Peyer's patch (tissue), 4 donors: Measurements from ENCODE around the gene GOT1.

ENCODE experiments used
- POLR2A ChIP-seq, 2 donors: fragments of 450-650 bp; IDR thresholded peaks; one replicate each; pipeline ENCODE4 v1.5.1; 2017; ENCODE audit warnings: antibody characterized with exemption in 2 of 2, mild to moderate bottlenecking in 2 of 2, moderate library complexity in 2 of 2
- TF ChIP-seq, protein P1 (sequence below), 6 experiments: fragments of 450-650 bp in 4 of 6; fragments of 200-600 bp in 2 of 6; sonication (generic) in 1 of 6; IDR thresholded peaks; one replicate each; pipeline ENCODE4 v1.5.1; 2017 to 2019; ENCODE audit warnings: antibody characterized with exemption in 6 of 6, mild to moderate bottlenecking in 3 of 6, moderate library complexity in 1 of 6

DNA sequence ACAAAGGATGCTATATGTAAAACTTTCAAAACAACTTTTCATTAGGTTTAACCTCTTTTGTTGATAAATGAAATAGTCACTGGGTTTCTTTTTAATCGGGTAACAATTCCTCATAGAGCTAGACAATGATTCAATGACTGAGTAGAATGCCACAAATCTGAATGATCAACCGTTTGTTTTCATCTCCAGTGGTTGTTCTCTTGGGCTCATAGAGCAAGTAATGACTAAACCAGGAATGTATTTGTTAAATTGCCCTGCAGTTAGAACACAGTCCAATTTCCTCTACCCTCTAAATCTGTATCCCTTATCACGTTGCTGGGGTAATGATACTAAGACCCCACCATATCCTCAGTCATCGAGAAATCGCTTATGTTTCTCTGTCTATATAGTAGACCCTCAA is 61.3 kb downstream of the GOT1 start:
- TF ChIP-seq, protein P1, sequence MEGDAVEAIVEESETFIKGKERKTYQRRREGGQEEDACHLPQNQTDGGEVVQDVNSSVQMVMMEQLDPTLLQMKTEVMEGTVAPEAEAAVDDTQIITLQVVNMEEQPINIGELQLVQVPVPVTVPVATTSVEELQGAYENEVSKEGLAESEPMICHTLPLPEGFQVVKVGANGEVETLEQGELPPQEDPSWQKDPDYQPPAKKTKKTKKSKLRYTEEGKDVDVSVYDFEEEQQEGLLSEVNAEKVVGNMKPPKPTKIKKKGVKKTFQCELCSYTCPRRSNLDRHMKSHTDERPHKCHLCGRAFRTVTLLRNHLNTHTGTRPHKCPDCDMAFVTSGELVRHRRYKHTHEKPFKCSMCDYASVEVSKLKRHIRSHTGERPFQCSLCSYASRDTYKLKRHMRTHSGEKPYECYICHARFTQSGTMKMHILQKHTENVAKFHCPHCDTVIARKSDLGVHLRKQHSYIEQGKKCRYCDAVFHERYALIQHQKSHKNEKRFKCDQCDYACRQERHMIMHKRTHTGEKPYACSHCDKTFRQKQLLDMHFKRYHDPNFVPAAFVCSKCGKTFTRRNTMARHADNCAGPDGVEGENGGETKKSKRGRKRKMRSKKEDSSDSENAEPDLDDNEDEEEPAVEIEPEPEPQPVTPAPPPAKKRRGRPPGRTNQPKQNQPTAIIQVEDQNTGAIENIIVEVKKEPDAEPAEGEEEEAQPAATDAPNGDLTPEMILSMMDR (IDR thresholded peaks at IDR 0.05): no peak
- TF ChIP-seq POLR2A (IDR thresholded peaks at IDR 0.05): no peak
